Stomach (tissue), 9 donors: Measurements from ENCODE around the gene RBPJ. TPM values are rescaled to one million over a fixed set of nuclear protein-coding genes. Genes with fewer than 3 reads are reported as not detected.

Experiments
- DNase-seq, 2 donors: peaks; one replicate each; pipeline versions ENCODE4 v3.0.0 to v3.0.0-alpha.2; 2013 to 2019
- H3K27ac ChIP-seq, 5 donors: fragments of 200-600 bp in 4 of 5; sonication (generic) in 4 of 5; one replicate each; pipeline ENCODE4 v1.5.1; 2013 to 2019; ENCODE audit warnings: mild to moderate bottlenecking in 1 of 5, moderate library complexity in 1 of 5
- H3K27me3 ChIP-seq, 3 donors: fragments of 200-600 bp; sonication (generic); one replicate each; pipeline ENCODE4 v1.5.1; 2017 to 2019; ENCODE audit warnings: mixed run types in 1 of 3
- H3K36me3 ChIP-seq, 4 donors: fragments of 200-600 bp; sonication (generic); 1 replicate in 3 of 4; 2 replicates in 1 of 4; pipeline ENCODE4 v1.5.1; 2016 to 2019
- H3K4me1 ChIP-seq, 4 donors: fragments of 200-600 bp; sonication (generic); one replicate each; pipeline ENCODE4 v1.5.1; 2016 to 2019
- H3K4me3 ChIP-seq, 4 donors: fragments of 200-600 bp; sonication (generic) in 3 of 4; one replicate each; pipeline ENCODE4 v1.5.1; 2016 to 2019; ENCODE audit warnings: mild to moderate bottlenecking in 1 of 4
- H3K9me3 ChIP-seq, 4 donors: fragments of 200-600 bp; sonication (generic); one replicate each; pipeline ENCODE4 v1.5.1; 2016 to 2019
- CTCF ChIP-seq, 7 experiments: fragments of 450-650 bp in 4 of 7; fragments of 200-600 bp in 3 of 7; sonication (generic) in 3 of 7; IDR thresholded peaks; one replicate each; pipeline ENCODE4 v1.5.1; 2016 to 2019; ENCODE audit warnings: antibody characterized with exemption in 7 of 7, control low read depth in 2 of 7, mild to moderate bottlenecking in 1 of 7
- EP300 ChIP-seq: sonication (generic); formaldehyde crosslinking; IDR thresholded peaks from one replicate; pipeline ENCODE4 v1.6.1; 2017; ENCODE audit warnings: antibody characterized with exemption
- POLR2A ChIP-seq, 4 donors: fragments of 450-650 bp; IDR thresholded peaks; one replicate each; pipeline ENCODE4 v1.6.1; 2016; ENCODE audit warnings: antibody characterized with exemption in 4 of 4, control low read depth in 2 of 4, mild to moderate bottlenecking in 1 of 4, moderate library complexity in 1 of 4
- POLR2AphosphoS5 ChIP-seq, 3 donors: sonication (generic); formaldehyde crosslinking; IDR thresholded peaks; one replicate each; pipeline ENCODE4 v1.6.1; 2016; ENCODE audit warnings: antibody characterized with exemption in 3 of 3
- WGBS, 5 donors: extraction: QIAGEN DNeasy Blood & Tissue Kit in 3 of 5; methylation state at CpG; one replicate each; pipeline versions ENCODE4 v1.1.5 to v1.1.7; 2013 to 2018; 5-methylcytosine and 5-hydroxymethylcytosine counted together
- intact Hi-C: fragments of 100-400 bp; cut with DNase I; formaldehyde crosslinking; loops from one replicate; pipeline ENCODE4 v1.15.1; 2023; ENCODE audit warnings: low total_unique reads
- polyA plus RNA-seq, 3 donors: library from polyadenylated mRNA; stranded (reverse); fragments of 200-250 nt; gene quantifications; one replicate each; pipeline ENCODE4 v1.2.3, GENCODE V29; 2013
- total RNA-seq, 5 donors: library from RNA; depleted of rRNA; stranded (reverse); fragments of >200 nt; gene quantifications; one replicate each; pipeline versions ENCODE4 v1.1.0 to v1.2.3, GENCODE V29; 2014 to 2016
- donor health status: healthy with polysubstance abuse.
- donor health status: Bipolar disorder and iron deficiency.
- donor health status: healthy.

Gene RBPJ
- total and polyA plus RNA-seq, 8 donors: 23.2 to 184 (median 45.8) TPM

- Histone ChIP-seq H3K9me3 (no peaks in the 10 kb centered on the region), H3K27me3 (no peaks in the 10 kb centered on the region), H3K27ac (no peak overlapping the region), H3K4me3 (no peak overlapping the region), H3K36me3 (no peaks in the 10 kb centered on the region), H3K4me1 (peaks cover 16 to 64% (median 39%) of the 10 kb centered on the region in 4 donors)
- intact Hi-C loops: loop anchor here (10.0 kb wide), 1 partner anchor 60 kb away; no protein-coding TSS in a partner anchor
- no peak for TF ChIP-seq EP300
- no peak for TF ChIP-seq POLR2A (IDR thresholded peaks at IDR 0.05)
- no peak for TF ChIP-seq POLR2AphosphoS5 (IDR thresholded peaks at IDR 0.05)
- no peak for TF ChIP-seq CTCF (IDR thresholded peaks at IDR 0.05)
- 75 to 86% (median 81%) methylated on average over 3 of the region's 3 CpGs for WGBS, 5 donors
- no peak for DNase-seq
These were observed 13.6 kb downstream of the RBPJ start for GRCh38 chr4:26334366-26334765.

- H3K9me3 ChIP-seq: no peaks in the 10 kb centered on the region
- 69 to 80% (median 75%) methylated on average over 2 of the region's 2 CpGs for WGBS, 5 donors
- no peak overlapping the region for H3K4me3 ChIP-seq
- no peaks in the 10 kb centered on the region for H3K27me3 ChIP-seq
- TF ChIP-seq POLR2A (IDR thresholded peaks at IDR 0.05): no peak
- TF ChIP-seq POLR2AphosphoS5 (IDR thresholded peaks at IDR 0.05): no peak
- no peak for TF ChIP-seq EP300
- no peak for TF ChIP-seq CTCF (IDR thresholded peaks at IDR 0.05)
- H3K36me3 ChIP-seq: no peaks in the 10 kb centered on the region
- H3K27ac ChIP-seq: no peak overlapping the region
- intact Hi-C loops: loop anchor here (10.0 kb wide), 1 partner anchor 57 kb away; no protein-coding TSS in a partner anchor
- peaks cover 7 to 68% (median 33%) of the 10 kb centered on the region in 4 donors for H3K4me1 ChIP-seq
- no peak for DNase-seq
These were observed 16.8 kb downstream of the RBPJ start for GRCh38 chr4:26337612-26338011.

- Histone ChIP-seq H3K27me3 (no peaks in the 10 kb centered on the region), H3K4me3 (no peak overlapping the region), H3K4me1 (peaks cover 10 to 76% (median 36%) of the 10 kb centered on the region in 4 donors), H3K36me3 (no peaks in the 10 kb centered on the region), H3K9me3 (no peaks in the 10 kb centered on the region), H3K27ac (no peak overlapping the region)
- peak in 1 of 2 donors; percentile 42 for DNase-seq
- intact Hi-C loops: no loop called here
- WGBS, 5 donors: 25 to 41% (median 33%) methylated on average over 3 of the region's 3 CpGs
- TF ChIP-seq POLR2A (IDR thresholded peaks at IDR 0.05) (no peak), CTCF (IDR thresholded peaks at IDR 0.05) (no peak), POLR2AphosphoS5 (IDR thresholded peaks at IDR 0.05) (peak in 2 of 3 donors; percentile 14 to 56), EP300 (no peak)
These were observed 21.7 kb downstream of the RBPJ start for GRCh38 chr4:26342328-26343037.

GRCh38 chr4:26343038-26343398, 22.2 kb downstream of the RBPJ start:
- intact Hi-C loops: no loop called here
- TF ChIP-seq CTCF (IDR thresholded peaks at IDR 0.05): no peak
- no peak for TF ChIP-seq POLR2A (IDR thresholded peaks at IDR 0.05)
- no peak for TF ChIP-seq EP300
- no peak for TF ChIP-seq POLR2AphosphoS5 (IDR thresholded peaks at IDR 0.05)
- Histone ChIP-seq H3K9me3 (no peaks in the 10 kb centered on the region), H3K36me3 (no peaks in the 10 kb centered on the region), H3K4me3 (no peak overlapping the region), H3K27me3 (no peaks in the 10 kb centered on the region), H3K4me1 (peaks cover 10 to 76% (median 35%) of the 10 kb centered on the region in 4 donors), H3K27ac (no peak overlapping the region)
- no peak for DNase-seq
- 53 to 67% (median 61%) methylated on average over 3 of the region's 3 CpGs for WGBS, 5 donors
